HG02571 (cell line): ENCODE results near the gene ANKLE2.

Source experiments
- ATAC-seq: cut with Tn5 transposase; IDR thresholded peaks from one replicate; pipeline ENCODE4 v1.9.1; 2021; ENCODE audit warnings: mild to moderate bottlenecking, moderate library complexity; ENCODE audit not compliant: unreplicated experiment

ANKLE2 gene

DNA sequence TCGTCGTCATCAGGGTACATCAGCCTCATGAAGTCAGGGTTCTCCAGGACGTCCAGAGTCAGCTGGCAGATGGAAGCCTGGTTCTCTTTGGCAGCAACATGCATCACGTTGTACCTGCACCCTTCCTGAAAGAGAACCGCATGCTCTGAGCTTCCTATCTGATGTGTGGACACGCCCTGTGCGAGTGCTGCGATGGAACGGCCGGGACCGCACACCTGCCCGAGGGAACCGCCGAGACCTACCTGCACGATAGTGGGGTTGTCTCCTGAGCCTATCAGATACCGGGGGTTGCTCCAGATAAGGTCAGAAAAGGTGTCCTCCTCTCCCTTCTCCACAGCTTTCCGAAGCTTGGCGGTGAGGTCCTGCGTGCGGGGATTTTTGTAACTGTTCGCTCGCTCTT, 13.7 kb downstream of the ANKLE2 start:
- ATAC-seq, result no peak

DNA sequence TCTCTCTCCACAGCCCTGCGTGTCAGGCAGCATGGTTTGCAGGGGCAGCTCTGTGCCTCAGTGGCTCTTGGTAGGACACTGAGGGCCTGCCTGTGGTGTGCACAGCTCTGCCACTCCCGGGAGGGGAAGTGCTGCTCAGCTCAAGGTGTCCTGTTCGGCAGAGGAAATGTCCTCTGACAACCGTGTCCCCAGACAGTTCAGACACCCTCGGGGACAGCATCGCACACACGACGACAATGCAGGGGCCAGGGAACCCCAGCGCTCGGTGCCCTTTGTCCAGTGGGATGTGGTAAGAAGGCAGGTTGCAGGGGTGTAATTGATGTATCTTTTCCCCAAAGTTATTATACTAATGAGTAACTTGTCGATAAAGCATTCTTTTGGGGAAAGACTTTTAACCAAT, 14.2 kb downstream of the ANKLE2 start:
- no peak for ATAC-seq

- no peak for ATAC-seq
Measured at GRCh38 chr12:132746613-132747012, 15.0 kb downstream of the ANKLE2 start.

DNA sequence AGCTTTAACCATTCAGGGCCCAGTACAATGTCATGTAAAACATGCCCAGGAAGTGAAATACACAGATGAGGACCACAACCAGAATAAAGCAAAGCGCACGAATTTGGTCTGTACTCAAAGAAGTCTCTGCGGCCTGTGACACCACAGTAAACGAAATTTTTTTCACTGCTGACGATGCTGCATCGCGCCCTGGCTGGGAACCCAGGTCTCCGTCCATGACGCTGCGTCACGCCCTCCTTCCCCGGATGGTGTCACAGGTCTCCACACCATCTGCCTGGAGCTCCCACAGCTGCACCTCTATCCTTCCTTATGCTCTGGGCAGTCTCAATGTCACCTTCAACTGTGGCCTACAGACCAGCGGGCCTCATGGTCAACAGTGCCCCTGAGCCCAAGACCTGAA, 17.8 kb downstream of the ANKLE2 start:
- no peak for ATAC-seq

- no peak for ATAC-seq
Measured at GRCh38 chr12:132741620-132742019, 20.0 kb downstream of the ANKLE2 start.

DNA sequence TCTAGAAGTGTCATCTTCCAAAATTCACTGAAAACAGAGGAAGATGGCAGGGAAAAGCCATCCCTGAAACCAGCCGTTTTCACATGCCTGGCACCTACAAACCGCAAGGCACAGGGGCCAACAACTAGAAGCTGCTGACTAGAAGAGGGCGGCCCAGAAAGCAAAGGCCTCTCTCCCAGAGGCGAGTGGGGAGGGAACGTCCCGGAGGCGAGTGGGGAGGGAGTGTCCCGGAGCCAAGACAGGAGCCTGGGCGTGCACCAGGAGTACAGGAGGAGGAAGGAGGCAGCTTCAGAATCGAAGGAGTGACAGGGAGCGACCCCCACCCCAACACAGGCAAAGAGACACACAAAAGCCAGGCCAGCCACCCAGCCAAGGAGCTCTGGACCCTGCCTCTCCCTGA, 21.0 kb downstream of the ANKLE2 start:
- no peak for ATAC-seq

GRCh38 chr12:132740313-132740646, 21.4 kb downstream of the ANKLE2 start:
- ATAC-seq, result no peak

DNA sequence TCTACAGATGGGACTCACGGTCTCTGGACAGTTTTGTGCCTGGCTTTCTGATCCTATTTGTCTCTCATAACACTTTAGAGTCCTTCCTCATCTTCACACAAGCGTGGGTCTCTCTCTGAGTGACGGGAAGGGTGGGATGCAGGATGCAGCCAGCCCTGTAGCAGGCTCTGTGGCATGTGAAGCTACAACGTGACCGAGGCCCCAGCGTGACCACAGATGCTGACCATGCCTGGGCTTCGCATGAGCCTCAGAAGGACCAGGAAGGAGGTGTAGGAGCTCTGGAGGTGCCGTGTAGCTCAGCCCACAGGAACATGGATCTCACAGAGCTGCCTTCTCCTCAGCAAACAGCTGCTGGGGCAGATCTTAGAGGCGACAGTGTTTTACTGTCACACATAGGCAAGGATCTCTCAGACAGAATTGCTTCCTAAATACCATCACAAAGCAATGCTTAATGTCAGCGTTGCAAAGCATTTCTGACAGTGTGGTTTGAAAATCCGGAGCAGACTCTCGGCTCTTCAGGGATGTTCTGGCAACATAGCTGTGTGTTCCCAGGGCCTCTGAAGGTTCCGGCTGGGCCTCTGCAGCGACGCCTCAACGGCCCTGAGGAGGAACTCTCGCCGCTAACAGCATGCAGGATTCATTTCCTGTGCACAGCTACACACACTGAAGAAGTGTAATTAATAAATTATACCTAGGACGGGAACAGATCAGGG, 21.9 kb downstream of the ANKLE2 start:
- ATAC-seq, result no peak

GRCh38 chr12:132736913-132737312, 24.7 kb downstream of the ANKLE2 start:
- no peak for ATAC-seq

DNA sequence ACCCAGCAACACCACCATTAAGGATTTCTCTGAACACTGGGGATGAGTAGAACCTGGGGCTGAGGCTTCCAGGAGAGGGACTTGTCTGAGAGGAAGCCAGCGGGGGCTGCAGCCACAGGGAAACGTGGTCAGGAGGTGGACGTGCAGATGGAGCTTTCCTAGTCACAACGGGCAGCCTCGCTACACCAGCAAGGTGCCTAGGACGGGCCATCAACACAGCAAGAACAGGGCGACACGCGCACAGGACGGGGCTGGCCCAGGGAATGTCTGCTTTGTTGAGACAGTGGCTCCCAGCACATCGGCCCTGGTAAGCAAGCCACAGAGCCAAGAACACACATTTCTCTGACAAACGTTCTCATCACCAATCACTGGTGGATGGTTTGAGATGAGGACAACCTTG, 25.3 kb downstream of the ANKLE2 start:
- no peak for ATAC-seq

DNA sequence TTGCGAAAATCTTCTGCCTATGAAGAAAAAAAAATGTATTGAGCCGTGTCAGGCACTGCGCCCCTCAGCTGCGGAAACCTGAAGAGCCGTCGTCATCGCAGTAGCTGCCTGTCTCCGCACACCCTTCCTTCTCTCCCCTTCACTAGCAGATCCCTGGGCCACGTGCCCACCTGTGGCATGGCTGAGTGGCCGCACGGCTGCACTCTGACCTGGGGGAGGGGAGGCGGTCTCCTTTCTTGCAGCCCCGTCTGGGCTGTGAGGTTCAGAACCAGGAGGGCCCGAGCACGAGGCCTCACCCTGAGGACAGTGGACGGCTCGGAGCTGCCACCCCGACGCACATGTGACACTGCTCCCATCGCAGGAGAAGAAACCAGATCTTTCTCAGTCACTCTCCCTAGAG, 26.1 kb downstream of the ANKLE2 start:
- ATAC-seq, result no peak

DNA sequence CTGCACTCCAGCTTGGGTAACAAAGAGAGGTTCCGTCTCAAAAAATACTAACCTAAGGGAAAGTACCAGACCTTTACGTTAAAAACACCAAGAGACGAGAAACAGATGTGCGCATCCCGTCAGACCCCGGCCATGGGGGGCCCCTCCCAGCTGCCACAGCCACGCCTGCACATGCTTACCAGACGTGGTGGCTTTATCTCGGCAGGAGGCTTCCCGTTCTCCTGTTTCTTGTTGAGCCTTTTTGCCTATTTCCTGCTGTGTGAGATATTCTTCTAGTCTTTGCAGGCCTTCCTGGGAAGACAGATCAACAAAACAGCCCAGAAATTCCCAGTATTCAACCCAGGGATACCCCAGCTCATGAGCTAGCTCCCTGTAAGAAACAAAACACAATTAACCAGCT, 27.4 kb downstream of the ANKLE2 start:
- no peak for ATAC-seq

- no peak for ATAC-seq
Measured at GRCh38 chr12:132731574-132731973, 30.1 kb downstream of the ANKLE2 start.

GRCh38 chr12:132730353-132730752, 31.3 kb downstream of the ANKLE2 start:
- ATAC-seq, result no peak

- no peak for ATAC-seq
Measured at GRCh38 chr12:132729541-132730320, 31.9 kb downstream of the ANKLE2 start.

DNA sequence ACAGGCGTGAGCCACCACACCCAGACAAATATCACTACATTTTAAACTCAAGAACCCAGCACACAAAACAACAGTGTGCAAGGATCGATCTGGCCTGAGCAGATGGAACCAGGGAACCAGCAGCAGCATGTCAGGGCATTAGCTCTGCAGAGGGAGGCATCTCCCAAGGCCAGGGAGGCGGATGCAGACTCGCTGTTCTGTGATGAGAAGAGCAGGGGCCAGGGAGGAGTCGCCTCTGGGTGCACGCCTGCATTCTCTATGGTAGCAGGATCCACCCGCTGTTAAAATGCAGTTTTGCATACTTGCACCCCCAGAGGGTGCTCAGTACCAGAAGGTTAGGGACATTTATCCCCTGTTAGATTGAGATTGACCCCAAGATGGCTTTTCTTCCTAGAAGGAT, 33.1 kb downstream of the ANKLE2 start:
- ATAC-seq, result no peak

- ATAC-seq, result no peak
Measured at GRCh38 chr12:132727091-132727794, 34.4 kb downstream of the ANKLE2 start.

GRCh38 chr12:132726386-132726785, 35.2 kb downstream of the ANKLE2 start:
- ATAC-seq, result no peak

- no peak for ATAC-seq
Measured at GRCh38 chr12:132724506-132725241, 37.0 kb downstream of the ANKLE2 start.

GRCh38 chr12:132723764-132724140, 37.9 kb downstream of the ANKLE2 start:
- no peak for ATAC-seq

DNA sequence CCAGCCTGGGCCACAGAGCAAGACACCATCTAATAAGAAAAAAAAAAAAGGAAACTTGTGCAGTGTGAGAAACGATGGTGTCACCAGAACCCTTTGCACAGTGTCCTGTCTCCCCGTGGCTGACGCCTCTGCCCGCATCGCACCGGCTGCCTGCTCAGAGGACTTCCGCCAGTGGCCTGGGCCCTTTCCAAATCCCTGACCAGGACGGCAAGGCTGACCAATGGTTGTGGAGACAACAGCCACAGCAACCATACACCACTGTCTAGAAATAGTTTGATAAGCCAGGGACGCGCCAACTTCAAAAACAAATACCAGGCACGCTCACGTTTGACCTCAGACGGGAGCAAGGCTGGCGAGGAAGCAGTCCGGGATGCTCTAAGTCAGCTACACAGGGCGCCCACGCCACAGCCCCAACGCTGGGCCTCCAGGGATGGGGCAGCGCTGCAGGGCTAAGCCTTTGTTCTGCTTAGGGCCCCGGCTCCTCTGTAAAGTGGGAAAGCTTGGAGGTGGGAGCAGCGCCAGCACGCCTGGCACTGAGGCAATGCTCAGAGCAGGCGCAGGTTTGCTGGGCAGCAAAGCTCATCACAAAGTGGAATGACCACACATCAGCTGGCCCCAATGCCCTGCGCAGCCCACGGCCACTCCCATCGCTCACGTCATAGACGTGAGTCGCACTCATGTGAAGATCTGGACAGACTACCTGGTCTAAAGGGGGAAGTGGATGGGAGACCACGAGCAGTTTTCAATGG, 38.4 kb downstream of the ANKLE2 start:
- no peak for ATAC-seq
